SU-DHL-6 (cell line): ENCODE results near the gene FFAR1.

Experiments
- H2AFZ ChIP-seq: fragments of 200-600 bp; sonication (generic); 2 replicates; pipeline ENCODE4 v1.6.1; 2014; ENCODE audit warnings: low read depth, mild to moderate bottlenecking, moderate library complexity, mixed read lengths, antibody characterized with exemption, low read length; ENCODE audit not compliant: severe bottlenecking
- H3F3A ChIP-seq: fragments of 200-600 bp; shearing (Covaris generic); 2 replicates; pipeline ENCODE4 v1.6.0; 2016; ENCODE audit warnings: antibody characterized with exemption, mild to moderate bottlenecking; ENCODE audit not compliant: insufficient read depth
- H3K27ac ChIP-seq: fragments of 200-600 bp; sonication (generic); 2 replicates; pipeline ENCODE4 v1.5.1; 2016; ENCODE audit warnings: low read depth, mild to moderate bottlenecking, low read length, moderate library complexity, mixed read lengths
- H3K27me3 ChIP-seq: fragments of 200-600 bp; sonication (generic), shearing (Covaris generic); 2 replicates; pipeline ENCODE4 v1.6.0; 2014; ENCODE audit warnings: mild to moderate bottlenecking, low read length
- H3K36me3 ChIP-seq: fragments of 200-600 bp; sonication (generic); 2 replicates; pipeline ENCODE4 v1.6.1; 2014; ENCODE audit warnings: mild to moderate bottlenecking, low read length, mixed read lengths
- H3K4me2 ChIP-seq: fragments of 300-600, 200-600 bp; shearing (Covaris generic), sonication (generic); 2 replicates; pipeline ENCODE4 v1.6.0; 2014; ENCODE audit warnings: low read length, low read depth, mild to moderate bottlenecking; ENCODE audit not compliant: poor library complexity, severe bottlenecking
- H3K4me3 ChIP-seq: fragments of 200-600 bp; sonication (generic); 2 replicates; pipeline ENCODE4 v1.5.1; 2014; ENCODE audit warnings: antibody characterized with exemption, low read length, mild to moderate bottlenecking, mixed read lengths; ENCODE audit not compliant: insufficient read depth, poor library complexity, severe bottlenecking
- H3K79me2 ChIP-seq: fragments of 200-600 bp; sonication (generic); 2 replicates; pipeline ENCODE4 v1.6.1; 2014; ENCODE audit warnings: mild to moderate bottlenecking, low read length, moderate library complexity; ENCODE audit not compliant: insufficient read depth
- H3K9ac ChIP-seq: fragments of 200-600 bp; sonication (generic); 2 replicates; pipeline ENCODE4 v1.7.0; 2014; ENCODE audit warnings: mild to moderate bottlenecking, low read length
- H3K9me2 ChIP-seq: fragments of 200-600 bp; sonication (generic); replicated peaks from 2 replicates; pipeline ENCODE4 v1.6.1; 2014; ENCODE audit warnings: low read length; ENCODE audit not compliant: insufficient read depth
- H3K9me3 ChIP-seq: fragments of 200-600 bp; sonication (generic); 2 replicates; pipeline ENCODE4 v1.6.1; 2014; ENCODE audit warnings: low read length, mixed read lengths; ENCODE audit not compliant: insufficient read depth
- H4K20me1 ChIP-seq: fragments of 200-600 bp; sonication (generic); 2 replicates; pipeline ENCODE4 v1.6.1; 2014; ENCODE audit warnings: low read depth, mild to moderate bottlenecking, antibody characterized with exemption, low read length, moderate library complexity, mixed read lengths
- CTCF ChIP-seq: fragments of 200-600 bp; sonication (generic); IDR thresholded peaks from one replicate; pipeline ENCODE4 v1.5.1; 2017; ENCODE audit warnings: antibody characterized with exemption, mild to moderate bottlenecking, low read length, moderate library complexity; ENCODE audit not compliant: insufficient read depth, poor library complexity, severe bottlenecking
- EZH2phosphoT487 ChIP-seq: fragments of 200-600 bp; sonication (generic), shearing (Covaris generic); conservative IDR thresholded peaks from 2 replicates; pipeline ENCODE4 v1.6.1; 2018; ENCODE audit warnings: mild to moderate bottlenecking, antibody characterized with exemption, low read length, moderate library complexity, mixed read lengths

The FFAR1 gene

GRCh38 chr19:35380450-35381124 lies 32.9 kb downstream of the FFAR1 start:
- Histone ChIP-seq H3K27ac (no peak overlapping the region), H3K36me3 (no peaks in the 10 kb centered on the region), H3K9me3 (peaks cover 9% of the 10 kb centered on the region; the same call in 1 of the 2 replicates), H2AFZ (no peak overlapping the region), H3F3A (no peaks in the 10 kb centered on the region), H3K9me2 (no peaks in the 10 kb centered on the region), H3K4me3 (no peak overlapping the region), H3K4me2 (no peak overlapping the region), H3K27me3 (no peaks in the 10 kb centered on the region), H4K20me1 (no peaks in the 10 kb centered on the region), H3K9ac (no peak overlapping the region), H3K79me2 (no peaks in the 10 kb centered on the region)
- no peak for TF ChIP-seq EZH2phosphoT487
- TF ChIP-seq CTCF: no peak

- Histone ChIP-seq H3K9me3 (peaks cover 10% of the 10 kb centered on the region; the same call in 1 of the 2 replicates), H4K20me1 (no peaks in the 10 kb centered on the region), H3F3A (no peaks in the 10 kb centered on the region), H3K4me2 (no peak overlapping the region), H3K27ac (no peak overlapping the region), H2AFZ (no peak overlapping the region), H3K79me2 (no peaks in the 10 kb centered on the region), H3K9me2 (no peaks in the 10 kb centered on the region), H3K4me3 (no peak overlapping the region), H3K27me3 (no peaks in the 10 kb centered on the region), H3K9ac (no peak overlapping the region), H3K36me3 (no peaks in the 10 kb centered on the region)
- TF ChIP-seq EZH2phosphoT487 (no peak), CTCF (no peak)
Observed at GRCh38 chr19:35381318-35381717, 33.6 kb downstream of the FFAR1 start.

- Histone ChIP-seq H3K4me3 (no peak overlapping the region), H3K27me3 (no peaks in the 10 kb centered on the region), H3K9me2 (no peaks in the 10 kb centered on the region), H2AFZ (no peak overlapping the region), H3K9me3 (peaks cover 14% of the 10 kb centered on the region; the same call in 1 of the 2 replicates), H3F3A (no peaks in the 10 kb centered on the region), H3K27ac (no peak overlapping the region), H3K36me3 (no peaks in the 10 kb centered on the region), H3K79me2 (no peaks in the 10 kb centered on the region), H4K20me1 (no peaks in the 10 kb centered on the region), H3K9ac (no peak overlapping the region), H3K4me2 (no peak overlapping the region)
- TF ChIP-seq EZH2phosphoT487: no peak
- no peak for TF ChIP-seq CTCF
Observed at GRCh38 chr19:35381926-35382325, 34.2 kb downstream of the FFAR1 start.
